Neural crest cell (in vitro differentiated cells): Measurements from ENCODE around the gene PATE1. TPM values are rescaled to one million over a fixed set of nuclear protein-coding genes. Genes with fewer than 3 reads are reported as not detected.

Source experiments
- DNase-seq: peaks from one replicate; pipeline ENCODE4 v3.0.0; 2021; ENCODE audit warnings: low read depth, mixed read lengths, low spot score
- H3K27ac Mint-ChIP-seq: one replicate; pipeline ENCODE4 v1.8.0; 2021; ENCODE audit warnings: mild to moderate bottlenecking, mixed read lengths; ENCODE audit not compliant: unreplicated experiment
- H3K27me3 Mint-ChIP-seq: 2 replicates; pipeline ENCODE4 v1.8.0; 2021; ENCODE audit warnings: low read depth, mild to moderate bottlenecking, mixed read lengths
- H3K36me3 Mint-ChIP-seq: 2 replicates; pipeline ENCODE4 v1.8.0; 2021; ENCODE audit warnings: low read depth, mild to moderate bottlenecking, mixed read lengths
- H3K4me1 Mint-ChIP-seq: 2 replicates; pipeline ENCODE4 v1.8.0; 2021; ENCODE audit warnings: mixed read lengths
- H3K4me3 Mint-ChIP-seq: one replicate; pipeline ENCODE4 v1.8.0; 2021; ENCODE audit warnings: mild to moderate bottlenecking, mixed read lengths
- H3K9me3 Mint-ChIP-seq: 2 replicates; pipeline ENCODE4 v1.8.0; 2021; ENCODE audit warnings: mixed read lengths
- CTCF ChIP-seq: fragments of 200-600 bp; sonication (generic); conservative IDR thresholded peaks from 2 replicates; pipeline ENCODE4 v1.5.0; 2021; ENCODE audit warnings: antibody characterized with exemption, mild to moderate bottlenecking
- total RNA-seq: library from RNA; stranded (reverse); gene quantifications from 2 replicates; pipeline ENCODE4 v1.2.1, GENCODE V29; 2021

PATE1 gene
- total RNA-seq, 1 donor from 2014 or later = not detected

DNA sequence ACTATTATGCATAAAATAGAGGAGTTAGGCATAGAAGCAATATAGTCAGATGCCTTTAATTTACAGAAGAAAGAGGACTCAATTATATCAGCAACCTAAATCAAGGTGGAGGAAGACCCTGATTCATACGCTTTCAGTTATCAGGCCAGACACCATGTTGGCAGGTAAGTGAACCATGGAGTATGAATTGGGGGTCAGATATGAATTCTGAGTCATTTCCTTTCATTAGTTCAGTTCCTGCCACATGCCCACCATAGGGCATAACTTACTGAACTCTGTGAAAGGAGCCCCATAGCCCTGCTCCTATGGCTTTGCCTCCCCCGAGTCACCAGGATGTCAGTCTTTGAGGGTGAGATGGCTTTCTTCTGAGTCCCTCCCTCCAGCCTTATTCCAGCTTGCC is 17.4 kb downstream of the PATE1 start:
- no peak for DNase-seq
- Mint-ChIP-seq H3K9me3 (peaks cover 12% of the 10 kb centered on the region), H3K4me1 (no peaks in the 10 kb centered on the region), H3K27me3 (peaks cover 5% of the 10 kb centered on the region), H3K36me3 (peaks cover 10% of the 10 kb centered on the region), H3K4me3 (no peak overlapping the region), H3K27ac (no peak overlapping the region)
- TF ChIP-seq CTCF = no peak

DNA sequence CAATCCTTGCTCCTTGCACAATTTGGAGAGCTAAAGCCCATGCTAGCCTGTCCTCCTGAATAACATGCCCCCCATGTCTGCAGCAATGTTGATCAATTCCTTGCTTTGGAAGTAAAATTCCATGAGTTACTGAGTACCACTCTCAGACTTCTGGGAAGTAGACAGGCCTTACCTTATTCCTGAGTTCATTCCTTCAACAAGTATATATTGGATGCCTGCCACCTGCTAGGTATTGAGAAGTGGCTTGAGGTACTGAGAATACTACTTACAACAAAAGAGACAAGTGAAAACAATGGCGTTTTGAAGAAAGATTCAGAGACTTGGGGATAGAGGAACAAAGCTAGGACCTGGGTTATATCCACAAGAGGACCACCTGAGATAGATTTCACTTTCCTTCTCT is 20.2 kb downstream of the PATE1 start:
- H3K27me3 Mint-ChIP-seq = peaks cover 10% of the 10 kb centered on the region
- H3K4me3 Mint-ChIP-seq = no peak overlapping the region
- no peaks in the 10 kb centered on the region for H3K36me3 Mint-ChIP-seq
- TF ChIP-seq CTCF = no peak
- no peaks in the 10 kb centered on the region for H3K4me1 Mint-ChIP-seq
- H3K9me3 Mint-ChIP-seq = no peaks in the 10 kb centered on the region
- no peak overlapping the region for H3K27ac Mint-ChIP-seq
- no peak for DNase-seq

- no peaks in the 10 kb centered on the region for H3K9me3 Mint-ChIP-seq
- H3K4me1 Mint-ChIP-seq = no peaks in the 10 kb centered on the region
- peaks cover 23% of the 10 kb centered on the region for H3K27me3 Mint-ChIP-seq
- no peak for TF ChIP-seq CTCF
- no peaks in the 10 kb centered on the region for H3K36me3 Mint-ChIP-seq
- DNase-seq = no peak
- no peak overlapping the region for H3K27ac Mint-ChIP-seq
- no peak overlapping the region for H3K4me3 Mint-ChIP-seq
These were observed 22.4 kb downstream of the PATE1 start for GRCh38 chr11:125768336-125769046.

GRCh38 chr11:125770583-125770982 is 24.5 kb downstream of the PATE1 start:
- Mint-ChIP-seq H3K4me1 (no peaks in the 10 kb centered on the region), H3K9me3 (no peaks in the 10 kb centered on the region), H3K27me3 (peaks cover 28% of the 10 kb centered on the region)

DNA sequence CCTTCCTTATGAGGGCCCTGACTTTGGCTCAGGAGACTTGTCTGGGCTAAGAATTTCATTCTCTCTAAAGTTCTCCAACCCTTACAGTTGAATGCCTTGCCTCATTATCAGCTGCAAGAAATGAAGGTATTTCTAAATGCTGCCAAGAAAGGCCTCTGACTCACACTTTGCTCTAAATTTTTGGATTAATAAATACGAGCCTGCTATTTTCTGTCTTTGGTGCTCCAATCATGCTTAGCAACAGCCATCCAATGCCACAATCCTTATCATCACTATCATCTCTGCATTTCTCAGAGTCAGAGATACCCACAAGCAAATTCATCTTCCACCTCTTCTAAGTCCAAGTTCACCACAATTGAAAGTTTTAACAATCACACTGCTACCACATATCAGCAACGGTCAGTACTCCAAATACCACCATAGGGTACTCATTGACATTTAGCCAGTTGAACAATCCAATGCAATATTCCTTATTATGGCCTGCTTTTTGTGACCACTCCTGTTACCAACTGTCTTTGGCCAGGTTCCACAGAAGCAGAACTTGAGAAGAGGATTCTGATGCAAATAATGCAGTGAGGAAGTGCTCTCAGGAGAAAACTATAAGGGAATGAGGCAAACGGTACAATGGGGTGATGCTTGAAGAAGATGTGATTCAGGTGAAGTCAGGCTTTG is 26.9 kb downstream of the PATE1 start:
- H3K9me3 Mint-ChIP-seq = no peaks in the 10 kb centered on the region
- no peak overlapping the region for H3K27ac Mint-ChIP-seq
- no peaks in the 10 kb centered on the region for H3K4me1 Mint-ChIP-seq
- no peak for TF ChIP-seq CTCF
- H3K4me3 Mint-ChIP-seq = no peak overlapping the region
- no peak for DNase-seq
- H3K27me3 Mint-ChIP-seq = peaks cover 32% of the 10 kb centered on the region
- no peaks in the 10 kb centered on the region for H3K36me3 Mint-ChIP-seq

More at GRCh38 chr11:125770583-125770982, 24.5 kb downstream of the PATE1 start:
- TF ChIP-seq CTCF = no peak
- Mint-ChIP-seq H3K36me3 (no peaks in the 10 kb centered on the region), H3K4me3 (no peak overlapping the region), H3K27ac (no peak overlapping the region)
- no peak for DNase-seq
